SK-N-SH treated with all-trans-retinoic acid at 6 μM for 48 hours (cell line): ENCODE data around the gene GRM5.

Source experiments
- ARNTL ChIP-seq: fragments of 450-650 bp; formaldehyde crosslinking; IDR thresholded peaks from 2 replicates; pipeline ENCODE4 v1.5.0; 2020; ENCODE audit warnings: low read depth, mild to moderate bottlenecking, moderate library complexity, borderline replicate concordance
- BACH2 ChIP-seq: fragments of 250-450 bp; sonication (Bioruptor Pico); IDR thresholded peaks from 2 replicates; pipeline ENCODE4 v1.9.0; 2021; ENCODE audit warnings: mild to moderate bottlenecking, borderline replicate concordance
- ESRRG ChIP-seq: fragments of 250-450 bp; sonication (Bioruptor Pico); IDR thresholded peaks from 2 replicates; pipeline ENCODE4 v1.6.1; 2021; ENCODE audit warnings: mild to moderate bottlenecking
- GLIS3 ChIP-seq: fragments of 250-450 bp; sonication (Bioruptor Pico); IDR thresholded peaks from 2 replicates; pipeline ENCODE4 v1.5.0; 2020; ENCODE audit warnings: mild to moderate bottlenecking, moderate library complexity
- ISL1 ChIP-seq: fragments of 250-450 bp; sonication (Bioruptor Pico); IDR thresholded peaks from 2 replicates; pipeline ENCODE4 v2.1.2; 2022; ENCODE audit warnings: mild to moderate bottlenecking, moderate library complexity
- TOX ChIP-seq: fragments of 250-450 bp; sonication (Bioruptor Pico); IDR thresholded peaks from 2 replicates; pipeline ENCODE4 v1.8.0; 2021; ENCODE audit warnings: mild to moderate bottlenecking, moderate library complexity, borderline replicate concordance
- ZC3H10 ChIP-seq: fragments of 250-450 bp; sonication (Bioruptor Pico); IDR thresholded peaks from 2 replicates; pipeline ENCODE4 v1.5.1; 2021; ENCODE audit warnings: mild to moderate bottlenecking, moderate library complexity
- ZFP3 ChIP-seq: fragments of 250-450 bp; sonication (Bioruptor Pico); IDR thresholded peaks from 2 replicates; pipeline ENCODE4 v1.5.0; 2020; ENCODE audit warnings: mild to moderate bottlenecking, moderate library complexity
- ZNF565 ChIP-seq: fragments of 450-650 bp; formaldehyde crosslinking; conservative IDR thresholded peaks from 2 replicates; pipeline ENCODE4 v1.5.0; 2020; ENCODE audit warnings: low read depth, mild to moderate bottlenecking, moderate library complexity
- ZNF70 ChIP-seq: fragments of 450-650 bp; formaldehyde crosslinking; IDR thresholded peaks from 2 replicates; pipeline ENCODE4 v1.5.0; 2020; ENCODE audit warnings: mild to moderate bottlenecking, moderate library complexity
- ZNF8 ChIP-seq: fragments of 450-650 bp; formaldehyde crosslinking; IDR thresholded peaks from 2 replicates; pipeline ENCODE4 v1.5.0; 2020; ENCODE audit warnings: mild to moderate bottlenecking, moderate library complexity
- TF ChIP-seq, protein P1 (sequence below): fragments of 250-450 bp; sonication (Bioruptor Pico); IDR thresholded peaks from 2 replicates; pipeline ENCODE4 v1.5.1; 2020; ENCODE audit warnings: low read depth, mild to moderate bottlenecking, moderate library complexity
- TF ChIP-seq, protein P2 (sequence below): fragments of 250-450 bp; sonication (Bioruptor Pico); IDR thresholded peaks from 2 replicates; pipeline ENCODE4 v1.5.1; 2021; ENCODE audit warnings: mild to moderate bottlenecking, moderate library complexity
- TF ChIP-seq, protein P3 (sequence below): fragments of 250-450 bp; sonication (Bioruptor Pico); IDR thresholded peaks from 2 replicates; pipeline ENCODE4 v1.8.0; 2020; ENCODE audit warnings: mild to moderate bottlenecking, moderate library complexity, borderline replicate concordance

DNA sequence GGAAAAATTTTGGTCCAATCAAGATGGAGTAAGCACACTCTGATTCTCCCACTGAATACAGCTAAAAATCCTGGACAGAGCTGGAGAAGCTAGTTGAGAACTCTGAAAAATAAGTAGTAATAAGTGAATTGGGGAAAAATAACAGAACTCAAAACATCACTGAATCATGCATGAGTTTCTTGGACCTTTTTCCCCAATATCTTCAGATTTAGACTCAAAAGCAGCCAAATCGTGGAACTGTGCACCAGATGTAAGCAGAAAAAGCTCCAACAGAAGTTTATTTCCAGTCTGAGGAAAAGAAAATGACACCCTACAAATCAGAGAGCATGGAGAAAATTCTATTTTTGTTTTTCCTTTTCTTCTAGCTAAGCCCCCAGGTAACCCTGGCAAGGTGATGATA is 448.6 kb downstream of the GRM5 start:
- no peak for TF ChIP-seq ZFP3 (CRISPR knock-in tag)
- TF ChIP-seq, protein P1, sequence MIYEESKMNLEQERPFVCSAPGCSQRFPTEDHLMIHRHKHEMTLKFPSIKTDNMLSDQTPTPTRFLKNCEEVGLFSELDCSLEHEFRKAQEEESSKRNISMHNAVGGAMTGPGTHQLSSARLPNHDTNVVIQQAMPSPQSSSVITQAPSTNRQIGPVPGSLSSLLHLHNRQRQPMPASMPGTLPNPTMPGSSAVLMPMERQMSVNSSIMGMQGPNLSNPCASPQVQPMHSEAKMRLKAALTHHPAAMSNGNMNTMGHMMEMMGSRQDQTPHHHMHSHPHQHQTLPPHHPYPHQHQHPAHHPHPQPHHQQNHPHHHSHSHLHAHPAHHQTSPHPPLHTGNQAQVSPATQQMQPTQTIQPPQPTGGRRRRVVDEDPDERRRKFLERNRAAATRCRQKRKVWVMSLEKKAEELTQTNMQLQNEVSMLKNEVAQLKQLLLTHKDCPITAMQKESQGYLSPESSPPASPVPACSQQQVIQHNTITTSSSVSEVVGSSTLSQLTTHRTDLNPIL, result no peak
- TF ChIP-seq, protein P2, sequence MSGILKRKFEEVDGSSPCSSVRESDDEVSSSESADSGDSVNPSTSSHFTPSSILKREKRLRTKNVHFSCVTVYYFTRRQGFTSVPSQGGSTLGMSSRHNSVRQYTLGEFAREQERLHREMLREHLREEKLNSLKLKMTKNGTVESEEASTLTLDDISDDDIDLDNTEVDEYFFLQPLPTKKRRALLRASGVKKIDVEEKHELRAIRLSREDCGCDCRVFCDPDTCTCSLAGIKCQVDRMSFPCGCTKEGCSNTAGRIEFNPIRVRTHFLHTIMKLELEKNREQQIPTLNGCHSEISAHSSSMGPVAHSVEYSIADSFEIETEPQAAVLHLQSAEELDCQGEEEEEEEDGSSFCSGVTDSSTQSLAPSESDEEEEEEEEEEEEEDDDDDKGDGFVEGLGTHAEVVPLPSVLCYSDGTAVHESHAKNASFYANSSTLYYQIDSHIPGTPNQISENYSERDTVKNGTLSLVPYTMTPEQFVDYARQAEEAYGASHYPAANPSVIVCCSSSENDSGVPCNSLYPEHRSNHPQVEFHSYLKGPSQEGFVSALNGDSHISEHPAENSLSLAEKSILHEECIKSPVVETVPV (CRISPR knock-in tag), result no peak
- TF ChIP-seq ESRRG (CRISPR knock-in tag), result no peak
- no peak for TF ChIP-seq ISL1 (CRISPR knock-in tag)
- TF ChIP-seq TOX, result no peak
- no peak for TF ChIP-seq ZNF70 (CRISPR knock-in tag)
- TF ChIP-seq BACH2 (CRISPR knock-in tag), result no peak
- no peak for TF ChIP-seq GLIS3 (CRISPR knock-in tag)
- TF ChIP-seq ARNTL (CRISPR knock-in tag), result no peak
- TF ChIP-seq, protein P3, sequence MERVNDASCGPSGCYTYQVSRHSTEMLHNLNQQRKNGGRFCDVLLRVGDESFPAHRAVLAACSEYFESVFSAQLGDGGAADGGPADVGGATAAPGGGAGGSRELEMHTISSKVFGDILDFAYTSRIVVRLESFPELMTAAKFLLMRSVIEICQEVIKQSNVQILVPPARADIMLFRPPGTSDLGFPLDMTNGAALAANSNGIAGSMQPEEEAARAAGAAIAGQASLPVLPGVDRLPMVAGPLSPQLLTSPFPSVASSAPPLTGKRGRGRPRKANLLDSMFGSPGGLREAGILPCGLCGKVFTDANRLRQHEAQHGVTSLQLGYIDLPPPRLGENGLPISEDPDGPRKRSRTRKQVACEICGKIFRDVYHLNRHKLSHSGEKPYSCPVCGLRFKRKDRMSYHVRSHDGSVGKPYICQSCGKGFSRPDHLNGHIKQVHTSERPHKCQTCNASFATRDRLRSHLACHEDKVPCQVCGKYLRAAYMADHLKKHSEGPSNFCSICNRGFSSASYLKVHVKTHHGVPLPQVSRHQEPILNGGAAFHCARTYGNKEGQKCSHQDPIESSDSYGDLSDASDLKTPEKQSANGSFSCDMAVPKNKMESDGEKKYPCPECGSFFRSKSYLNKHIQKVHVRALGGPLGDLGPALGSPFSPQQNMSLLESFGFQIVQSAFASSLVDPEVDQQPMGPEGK (CRISPR knock-in tag), result no peak
- TF ChIP-seq ZNF8 (CRISPR knock-in tag), result no peak
- no peak for TF ChIP-seq ZC3H10
- no peak for TF ChIP-seq ZNF565
